Heart left ventricle (tissue), 13 donors: Measurements from ENCODE around the gene DEPDC5.

Source experiments
- CTCF ChIP-seq, 12 donors: fragments of 200-600 bp; sonication (generic) in 4 of 12; IDR thresholded peaks; one replicate each; pipeline versions ENCODE4 v1.5.0 to v1.8.0; 2018 to 2022; ENCODE audit warnings: antibody characterized with exemption in 12 of 12, mild to moderate bottlenecking in 5 of 12
- POLR2A ChIP-seq, 2 donors: fragments of 450-650 bp; IDR thresholded peaks; one replicate each; pipeline ENCODE4 v1.6.1; 2017; ENCODE audit warnings: antibody characterized with exemption in 2 of 2, mild to moderate bottlenecking in 2 of 2, moderate library complexity in 2 of 2
- donor health status: ischemic (EF 13 %, LVEDD 7.1; RV severe dilation, severe dysfunction).
- donor health status: DM: no; HTN: yes; CAD: no.
- donor health status: DM: no; HTN: no; CAD: no.
- donor health status: ischemic (EF 25% LVEDD 6.9; RV normal size, moderate dysfunction).
- donor health status: ischemic (EF 25% LVEDD 5.7; RV mildly dilated, moderate dysfunction).
- donor health status: ischemic (EF 35%, LVEDD 5.7; RV mildly dilated, moderate dysfunction).
- donor health status: nonischemic (EF 11% LVEDD 7.7; RV severe dilation, severe dysfunction).
- donor health status: DM: yes; HTN: yes; CAD: no.
- donor health status: PGD.
- donor health status: ischemic (EF 29% LVEDD 5.4; RV normal size, mild dysfunction).
- donor health status: nonischemic (EF 23%, LVEDD 6.1; RV moderate dilation, normal function).

- TF ChIP-seq CTCF (IDR thresholded peaks at IDR 0.05) (no peak), POLR2A (IDR thresholded peaks at IDR 0.05) (no peak)
These were observed 194.2 kb downstream of the DEPDC5 start for GRCh38 chr22:31948002-31948401.
